Nephron progenitor cell (in vitro differentiated cells): ENCODE data around the gene EFNB2.

Source experiments
- DNase-seq: peaks from one replicate; pipeline ENCODE4 v3.0.0; 2021
- H3K27ac Mint-ChIP-seq: 2 replicates; pipeline ENCODE4 v1.8.0; 2021; ENCODE audit warnings: mild to moderate bottlenecking, moderate library complexity, mixed read lengths
- H3K27me3 Mint-ChIP-seq: 2 replicates; pipeline ENCODE4 v1.8.0; 2021; ENCODE audit warnings: mild to moderate bottlenecking, low read depth, mixed read lengths; ENCODE audit not compliant: poor library complexity
- H3K36me3 Mint-ChIP-seq: 2 replicates; pipeline ENCODE4 v1.8.0; 2021; ENCODE audit warnings: low read depth, mixed read lengths
- H3K4me1 Mint-ChIP-seq: 2 replicates; pipeline ENCODE4 v1.8.0; 2021; ENCODE audit warnings: mixed read lengths
- H3K4me3 Mint-ChIP-seq: 2 replicates; pipeline ENCODE4 v1.8.0; 2021; ENCODE audit warnings: mild to moderate bottlenecking, moderate library complexity, mixed read lengths
- H3K9me3 Mint-ChIP-seq: 2 replicates; pipeline ENCODE4 v1.8.0; 2021; ENCODE audit warnings: mild to moderate bottlenecking, moderate library complexity, mixed read lengths
- CTCF ChIP-seq: fragments of 200-600 bp; sonication (generic); IDR thresholded peaks from 2 replicates; pipeline ENCODE4 v1.5.0; 2021; ENCODE audit warnings: antibody characterized with exemption

The EFNB2 gene

GRCh38 chr13:106522112-106522705, 13.3 kb downstream of the EFNB2 start:
- Mint-ChIP-seq H3K4me1 (peaks cover 97% of the 10 kb centered on the region), H3K27me3 (peaks cover 7% of the 10 kb centered on the region), H3K27ac (peak overlapping the region; percentile 89), H3K36me3 (peaks cover 19% of the 10 kb centered on the region), H3K9me3 (no peaks in the 10 kb centered on the region), H3K4me3 (peak overlapping the region; percentile 54)
- TF ChIP-seq CTCF: no peak
- DNase-seq: no peak

GRCh38 chr13:106521095-106521799, 14.2 kb downstream of the EFNB2 start:
- DNase-seq: no peak
- no peak for TF ChIP-seq CTCF
- Mint-ChIP-seq H3K4me3 (peak overlapping the region; percentile 52), H3K9me3 (no peaks in the 10 kb centered on the region), H3K27ac (peak overlapping the region; percentile 89), H3K27me3 (no peaks in the 10 kb centered on the region), H3K36me3 (peaks cover 22% of the 10 kb centered on the region), H3K4me1 (peaks cover 97% of the 10 kb centered on the region)

- Mint-ChIP-seq H3K36me3 (peaks cover 25% of the 10 kb centered on the region), H3K27ac (peak overlapping the region; percentile 89), H3K27me3 (no peaks in the 10 kb centered on the region)
These were observed 15.0 kb downstream of the EFNB2 start for GRCh38 chr13:106520251-106521054.

GRCh38 chr13:106518512-106518911, 16.9 kb downstream of the EFNB2 start:
- DNase-seq: no peak
- Mint-ChIP-seq H3K4me1 (peaks cover 99% of the 10 kb centered on the region), H3K36me3 (peaks cover 37% of the 10 kb centered on the region), H3K27ac (peak overlapping the region; percentile 82), H3K9me3 (no peaks in the 10 kb centered on the region), H3K4me3 (peak overlapping the region; percentile 47), H3K27me3 (no peaks in the 10 kb centered on the region)
- TF ChIP-seq CTCF: no peak

More at GRCh38 chr13:106520251-106521054, 15.0 kb downstream of the EFNB2 start:
- TF ChIP-seq CTCF: no peak
- Mint-ChIP-seq H3K4me1 (peaks cover 97% of the 10 kb centered on the region), H3K4me3 (peak overlapping the region; percentile 52), H3K9me3 (no peaks in the 10 kb centered on the region)
- DNase-seq: no peak

- Mint-ChIP-seq H3K27ac (peak overlapping the region; percentile 20), H3K27me3 (no peaks in the 10 kb centered on the region), H3K36me3 (peaks cover 49% of the 10 kb centered on the region), H3K4me1 (peaks cover 98% of the 10 kb centered on the region), H3K4me3 (no peak overlapping the region), H3K9me3 (no peaks in the 10 kb centered on the region)
- TF ChIP-seq CTCF: no peak
- DNase-seq: no peak
These were observed 18.2 kb downstream of the EFNB2 start for GRCh38 chr13:106517109-106517847.
